Left renal pelvis (tissue), 4 donors: ENCODE measurements around the gene OR4D11. TPM values are rescaled to one million over a fixed set of nuclear protein-coding genes. Genes with fewer than 3 reads are reported as not detected.
A peak's percentile ranks its signal among the peaks of the same experiment; 100 is the strongest.
"Not testable (repeated sequence)": the region's sequence is repeated elsewhere in the genome, so short reads cannot be mapped to it uniquely, and the experiment has no call there.

Experiments
- DNase-seq, 4 donors: peaks; one replicate each; pipeline ENCODE4 v3.0.0-alpha.2; 2013; ENCODE audit warnings: low read depth in 4 of 4, low spot score in 3 of 4
- polyA plus RNA-seq, 4 donors: library from polyadenylated mRNA; unstranded; fragments of 120-200 nt; gene quantifications; one replicate each; pipeline ENCODE4 v1.2.1, GENCODE V29; 2013; ENCODE audit not compliant: insufficient read length in 4 of 4

Gene OR4D11
- polyA plus RNA-seq, 4 donors: not detected

GRCh38 chr11:59547605-59548308 lies 44.4 kb downstream of the OR4D11 start:
- not testable (repeated sequence) for DNase-seq

GRCh38 chr11:59548309-59548656 lies 44.9 kb downstream of the OR4D11 start:
- DNase-seq: no peak

GRCh38 chr11:59550368-59550841 lies 47.0 kb downstream of the OR4D11 start:
- DNase-seq: peak in 3 of 4 donors; percentile 79 to 86 (median 83)

- DNase-seq: peak in 2 of 4 donors; percentile 75 to 81
These were observed 47.7 kb downstream of the OR4D11 start for GRCh38 chr11:59550842-59551658.

- no peak for DNase-seq
These were observed 48.5 kb downstream of the OR4D11 start for GRCh38 chr11:59551659-59552521.

- no peak for DNase-seq
These were observed 49.5 kb downstream of the OR4D11 start for GRCh38 chr11:59552844-59553243.

GRCh38 chr11:59553323-59553722 lies 49.9 kb downstream of the OR4D11 start:
- no peak for DNase-seq

Other genes starting within 250 kb of the OR4D11 start
- gene OR5AN1, start 144.7 kb upstream of the OR4D11 start, polyA plus RNA-seq: not detected
- under 1 TPM in 1 of 4 donors, not detected in 3; 0.05 TPM for gene OR5A2, start 77.2 kb upstream of the OR4D11 start, polyA plus RNA-seq
- under 1 TPM in 2 of 4 donors, not detected in 2; 0.01 to 0.05 TPM for gene OR5A1, start 67.1 kb upstream of the OR4D11 start, polyA plus RNA-seq
- gene OR4D6, start 46.6 kb upstream of the OR4D11 start, polyA plus RNA-seq: not detected
- gene OR4D10, start 30.3 kb upstream of the OR4D11 start, polyA plus RNA-seq: not detected
- gene OR4D9, start 8.0 kb downstream of the OR4D11 start, polyA plus RNA-seq: under 1 TPM in 3 of 4 donors, not detected in 1; 0.03 to 0.06 (median 0.05) TPM
- 10 to 100 TPM; 41.5 to 60.5 (median 50.7) TPM for gene OSBP, start 112.2 kb downstream of the OR4D11 start, polyA plus RNA-seq
- gene PATL1, start 165.5 kb downstream of the OR4D11 start, polyA plus RNA-seq: 10 to 100 TPM; 36.6 to 47.4 (median 45.2) TPM
- gene OR10V1, start 210.3 kb downstream of the OR4D11 start, polyA plus RNA-seq: not detected